Mesenchymal stem cell (in vitro differentiated cells and primary cell): ENCODE data around the gene FAM174B.

Experiments used
- DNase-seq: peaks from one replicate; pipeline ENCODE4 v3.0.0-alpha.2; 2013
- H2AFZ ChIP-seq: one replicate; pipeline ENCODE4 v1.6.1; 2013; ENCODE audit warnings: low read depth, mild to moderate bottlenecking, control low read depth, inconsistent platforms, low read length, moderate library complexity
- H2AK5ac ChIP-seq: 2 replicates; pipeline ENCODE4 v1.6.1; 2013; ENCODE audit warnings: low read length, moderate library complexity, mild to moderate bottlenecking, inconsistent platforms; ENCODE audit not compliant: severe bottlenecking
- H2BK120ac ChIP-seq: one replicate; pipeline ENCODE4 v1.6.1; 2013; ENCODE audit warnings: low read depth, mild to moderate bottlenecking, inconsistent platforms, low read length, moderate library complexity
- H2BK12ac ChIP-seq, 2 experiments: one replicate each; pipeline ENCODE4 v1.6.1; 2013; ENCODE audit warnings: inconsistent platforms in 2 of 2, low read length in 2 of 2, mild to moderate bottlenecking in 2 of 2, moderate library complexity in 2 of 2, control low read depth in 1 of 2
- H2BK15ac ChIP-seq: one replicate; pipeline ENCODE4 v1.6.1; 2013; ENCODE audit warnings: mild to moderate bottlenecking, low read depth, inconsistent platforms; ENCODE audit not compliant: poor library complexity, severe bottlenecking
- H2BK5ac ChIP-seq: 2 replicates; pipeline ENCODE4 v1.6.1; 2013; ENCODE audit warnings: low read depth, mild to moderate bottlenecking, low read length, control low read depth, inconsistent platforms; ENCODE audit not compliant: poor library complexity, severe bottlenecking
- H3K14ac ChIP-seq, 2 experiments: one replicate each; pipeline ENCODE4 v1.6.1; 2013; ENCODE audit warnings: inconsistent platforms in 2 of 2, low read length in 2 of 2, control low read depth in 1 of 2, mild to moderate bottlenecking in 1 of 2, moderate library complexity in 1 of 2
- H3K18ac ChIP-seq, 2 experiments: one replicate each; pipeline ENCODE4 v1.6.1; 2013; ENCODE audit warnings: inconsistent platforms in 2 of 2, low read length in 2 of 2, control low read depth in 1 of 2, low read depth in 1 of 2, mild to moderate bottlenecking in 1 of 2
- H3K23ac ChIP-seq, 2 experiments: one replicate each; pipeline ENCODE4 v1.6.1; 2013; ENCODE audit warnings: inconsistent platforms in 2 of 2, low read length in 2 of 2, mild to moderate bottlenecking in 2 of 2, moderate library complexity in 2 of 2, control low read depth in 1 of 2
- H3K27ac ChIP-seq: 2 replicates; pipeline ENCODE4 v1.5.1; 2013; ENCODE audit warnings: mild to moderate bottlenecking, moderate library complexity, low read length, control low read depth, inconsistent platforms; ENCODE audit not compliant: poor library complexity, severe bottlenecking
- H3K27me3 ChIP-seq, 2 experiments: 2 replicates each; pipeline versions ENCODE4 v1.6.1 to v1.7.0; 2013; ENCODE audit warnings: low read length in 2 of 2, mild to moderate bottlenecking in 2 of 2, moderate library complexity in 2 of 2, control low read depth in 1 of 2, inconsistent platforms in 1 of 2; ENCODE audit not compliant: control insufficient read depth in 1 of 2, insufficient read depth in 1 of 2
- H3K36me3 ChIP-seq, 2 experiments: 2 replicates each; pipeline versions ENCODE4 v1.6.1 to v1.7.0; 2013; ENCODE audit warnings: low read length in 2 of 2, control low read depth in 1 of 2, inconsistent platforms in 1 of 2, low read depth in 1 of 2, mild to moderate bottlenecking in 1 of 2; ENCODE audit not compliant: insufficient read depth in 2 of 2, control insufficient read depth in 1 of 2
- H3K4ac ChIP-seq, 2 experiments: one replicate each; pipeline ENCODE4 v1.6.1; 2013; ENCODE audit warnings: inconsistent platforms in 2 of 2, low read length in 2 of 2, mild to moderate bottlenecking in 2 of 2, moderate library complexity in 2 of 2, control low read depth in 1 of 2, low read depth in 1 of 2
- H3K4me1 ChIP-seq: 2 replicates; pipeline ENCODE4 v1.6.1; 2013; ENCODE audit warnings: low read depth, low read length, control low read depth; ENCODE audit not compliant: control insufficient read depth, insufficient read depth
- H3K4me2 ChIP-seq: 2 replicates; pipeline ENCODE4 v1.6.1; 2013; ENCODE audit warnings: low read length, mild to moderate bottlenecking, inconsistent platforms; ENCODE audit not compliant: poor library complexity, severe bottlenecking
- H3K4me3 ChIP-seq, 2 experiments: 2 replicates each; pipeline versions ENCODE4 v1.5.1 to v1.7.0; 2013; ENCODE audit warnings: low read length in 2 of 2, mild to moderate bottlenecking in 2 of 2, control low read depth in 1 of 2, low read depth in 1 of 2; ENCODE audit not compliant: insufficient read depth in 1 of 2
- H3K79me1 ChIP-seq: replicated peaks from 2 replicates; pipeline ENCODE4 v1.6.1; 2013; ENCODE audit warnings: mild to moderate bottlenecking, control low read depth, low read length, inconsistent platforms; ENCODE audit not compliant: poor library complexity, severe bottlenecking
- H3K9ac ChIP-seq: 2 replicates; pipeline ENCODE4 v1.7.0; 2013; ENCODE audit warnings: mild to moderate bottlenecking, low read length, moderate library complexity
- H3K9me3 ChIP-seq: 2 replicates; pipeline ENCODE4 v1.7.0; 2013; ENCODE audit warnings: mild to moderate bottlenecking, low read length; ENCODE audit not compliant: control insufficient read depth
- H4K8ac ChIP-seq: one replicate; pipeline ENCODE4 v1.6.1; 2013; ENCODE audit warnings: inconsistent platforms, mild to moderate bottlenecking, low read length, moderate library complexity
- H4K91ac ChIP-seq: one replicate; pipeline ENCODE4 v1.6.1; 2013; ENCODE audit warnings: mild to moderate bottlenecking, low read length, inconsistent platforms
- WGBS: methylation state at CpG from one replicate; pipeline ENCODE4 v1.1.7; 2013; ENCODE audit warnings: mixed read lengths; 5-methylcytosine and 5-hydroxymethylcytosine counted together

FAM174B gene

GRCh38 chr15:92579931-92580470 lies 75.6 kb downstream of the FAM174B start:
- Histone ChIP-seq H3K36me3 (no peaks in the 10 kb centered on the region), H3K4me1 (peaks cover 1% of the 10 kb centered on the region), H3K27me3 (peaks cover 0 to 12% of the 10 kb centered on the region in 2 experiments), H2BK12ac (no peak overlapping the region), H3K4ac (no peak overlapping the region), H2BK15ac (no peak overlapping the region), H3K9ac (no peak overlapping the region), H2AK5ac (no peak overlapping the region), H2AFZ (no peak overlapping the region), H4K8ac (no peak overlapping the region), H4K91ac (no peak overlapping the region), H3K79me1 (no peaks in the 10 kb centered on the region), H3K14ac (no peak overlapping the region), H3K18ac (no peak overlapping the region), H2BK5ac (no peak overlapping the region), H3K9me3 (no peaks in the 10 kb centered on the region), H2BK120ac (no peak overlapping the region), H3K23ac (no peak overlapping the region), H3K4me2 (no peak overlapping the region), H3K4me3 (no peak overlapping the region), H3K27ac (no peak overlapping the region)
- WGBS: 87% methylated on average over 15 of the region's 15 CpGs
- no peak for DNase-seq

- H3K23ac ChIP-seq: no peak overlapping the region
- no peak for DNase-seq
- 68% methylated on average over 9 of the region's 9 CpGs for WGBS
- H2BK15ac ChIP-seq: no peak overlapping the region
- H2BK120ac ChIP-seq: no peak overlapping the region
- no peak overlapping the region for H3K4me2 ChIP-seq
- H4K91ac ChIP-seq: no peak overlapping the region
- H3K27ac ChIP-seq: no peak overlapping the region
- H3K27me3 ChIP-seq: peaks cover 0 to 8% of the 10 kb centered on the region in 2 experiments
- H3K79me1 ChIP-seq: no peaks in the 10 kb centered on the region
- H3K9ac ChIP-seq: no peak overlapping the region
- H3K18ac ChIP-seq: no peak overlapping the region
- H2AFZ ChIP-seq: no peak overlapping the region
- H2BK5ac ChIP-seq: no peak overlapping the region
- H3K36me3 ChIP-seq: no peaks in the 10 kb centered on the region
- no peak overlapping the region for H4K8ac ChIP-seq
- H3K4me3 ChIP-seq: no peak overlapping the region
- H3K4ac ChIP-seq: no peak overlapping the region
- H3K9me3 ChIP-seq: no peaks in the 10 kb centered on the region
- no peak overlapping the region for H2BK12ac ChIP-seq
- peaks cover 1% of the 10 kb centered on the region for H3K4me1 ChIP-seq
- H3K14ac ChIP-seq: no peak overlapping the region
- H2AK5ac ChIP-seq: no peak overlapping the region
These were observed 76.1 kb downstream of the FAM174B start for GRCh38 chr15:92579486-92579885.

- Histone ChIP-seq H3K9me3 (no peaks in the 10 kb centered on the region), H2BK120ac (no peak overlapping the region), H3K9ac (no peak overlapping the region), H3K4me3 (no peak overlapping the region), H2BK5ac (no peak overlapping the region), H3K4me1 (peaks cover 1% of the 10 kb centered on the region), H2AK5ac (no peak overlapping the region), H2BK15ac (no peak overlapping the region), H3K36me3 (no peaks in the 10 kb centered on the region), H3K18ac (no peak overlapping the region), H4K8ac (no peak overlapping the region), H3K23ac (no peak overlapping the region), H2AFZ (no peak overlapping the region), H4K91ac (no peak overlapping the region), H3K79me1 (no peaks in the 10 kb centered on the region), H3K27ac (no peak overlapping the region), H3K4ac (no peak overlapping the region), H3K14ac (peak overlapping the region in 1 of 2 experiments; percentile 15), H3K4me2 (no peak overlapping the region), H2BK12ac (no peak overlapping the region), H3K27me3 (peaks cover 0 to 9% of the 10 kb centered on the region in 2 experiments)
- no peak for DNase-seq
- 82% methylated on average over 12 of the region's 12 CpGs for WGBS
These were observed 77.3 kb downstream of the FAM174B start for GRCh38 chr15:92578096-92578835.

- Histone ChIP-seq H3K23ac (no peak overlapping the region), H3K36me3 (no peaks in the 10 kb centered on the region), H2BK120ac (no peak overlapping the region), H2BK12ac (no peak overlapping the region), H3K27ac (no peak overlapping the region), H3K18ac (no peak overlapping the region), H3K4ac (no peak overlapping the region), H2AFZ (no peak overlapping the region), H3K4me1 (peaks cover 1% of the 10 kb centered on the region), H4K8ac (no peak overlapping the region), H3K4me3 (no peak overlapping the region), H3K27me3 (peaks cover 0 to 10% of the 10 kb centered on the region in 2 experiments), H4K91ac (no peak overlapping the region), H3K4me2 (no peak overlapping the region), H3K79me1 (no peaks in the 10 kb centered on the region), H3K14ac (no peak overlapping the region), H3K9me3 (no peaks in the 10 kb centered on the region), H2BK15ac (no peak overlapping the region), H2AK5ac (no peak overlapping the region), H3K9ac (no peak overlapping the region), H2BK5ac (no peak overlapping the region)
- WGBS: 85% methylated on average over 9 of the region's 9 CpGs
- DNase-seq: no peak
These were observed 78.9 kb downstream of the FAM174B start for GRCh38 chr15:92576597-92577200.
